Fibroblast of skin of abdomen (primary cell): ENCODE results near the gene PPM1F. TPM values are rescaled to one million over a fixed set of nuclear protein-coding genes. Genes with fewer than 3 reads are reported as not detected.

Experiments used
- DNase-seq: peaks from one replicate; pipeline ENCODE4 v3.0.0-alpha.2; 2013
- polyA plus RNA-seq, 2 experiments: library from polyadenylated mRNA; unstranded; fragments of 120-200 nt; gene quantifications; one replicate each; pipeline ENCODE4 v1.2.1, GENCODE V29; 2013; ENCODE audit not compliant: insufficient read length in 2 of 2

The PPM1F gene, protein sequence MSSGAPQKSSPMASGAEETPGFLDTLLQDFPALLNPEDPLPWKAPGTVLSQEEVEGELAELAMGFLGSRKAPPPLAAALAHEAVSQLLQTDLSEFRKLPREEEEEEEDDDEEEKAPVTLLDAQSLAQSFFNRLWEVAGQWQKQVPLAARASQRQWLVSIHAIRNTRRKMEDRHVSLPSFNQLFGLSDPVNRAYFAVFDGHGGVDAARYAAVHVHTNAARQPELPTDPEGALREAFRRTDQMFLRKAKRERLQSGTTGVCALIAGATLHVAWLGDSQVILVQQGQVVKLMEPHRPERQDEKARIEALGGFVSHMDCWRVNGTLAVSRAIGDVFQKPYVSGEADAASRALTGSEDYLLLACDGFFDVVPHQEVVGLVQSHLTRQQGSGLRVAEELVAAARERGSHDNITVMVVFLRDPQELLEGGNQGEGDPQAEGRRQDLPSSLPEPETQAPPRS
- polyA plus RNA-seq (2013, experiment 1 of 2; ENCODE audit: insufficient read length) = 20.6 TPM
- polyA plus RNA-seq (2013, experiment 2 of 2; ENCODE audit: insufficient read length) = 25.2 TPM

DNA sequence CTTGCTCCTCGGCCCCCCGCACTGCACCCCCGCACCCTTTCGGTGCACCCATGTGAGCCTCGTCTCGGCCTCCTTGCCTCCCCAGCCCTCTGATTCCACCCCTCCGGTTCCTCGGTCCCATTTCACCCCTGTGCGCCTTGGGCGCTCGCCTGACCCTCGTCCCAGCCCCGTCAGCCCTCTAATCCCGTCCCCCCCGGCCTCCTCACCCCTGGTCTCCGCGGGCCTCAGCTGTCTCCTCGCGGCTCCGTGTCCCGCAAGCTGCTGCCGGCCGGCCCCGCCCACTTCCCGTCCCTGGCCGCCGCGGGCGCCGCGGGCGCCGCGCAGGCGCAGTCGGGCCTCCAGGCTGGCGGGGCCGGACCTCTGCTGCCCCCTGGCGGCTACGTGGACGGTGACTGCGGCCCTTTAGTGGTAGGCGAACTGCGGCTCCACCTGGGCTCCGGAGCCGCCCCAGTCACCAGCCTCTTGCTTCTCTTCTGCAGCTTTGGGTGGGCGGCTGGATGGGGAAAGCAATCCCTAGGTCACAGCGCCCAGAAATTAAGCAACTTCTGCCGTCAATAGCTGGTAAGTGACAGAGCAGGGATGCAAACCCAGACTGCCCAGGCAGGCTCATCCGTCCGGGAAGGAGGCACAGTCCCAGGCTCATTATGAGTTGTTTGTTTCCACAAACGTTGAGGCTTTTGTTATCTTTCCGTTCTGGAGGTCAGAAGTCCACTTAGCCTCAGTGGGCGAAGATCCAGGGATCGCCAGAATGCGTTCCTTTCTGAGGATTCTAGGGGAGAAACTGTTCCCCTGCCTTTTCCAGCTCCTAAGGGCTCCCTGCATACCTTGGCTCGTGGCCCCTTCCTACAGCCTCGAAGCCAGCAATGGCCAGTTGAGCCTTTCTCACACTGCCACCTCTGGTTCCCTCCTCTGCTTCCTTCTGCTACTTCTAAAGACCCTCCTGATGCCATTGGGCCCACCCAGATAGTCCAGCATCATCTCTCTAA lies at the start of gene PPM1F:
TSS of gene PPM1F (minus strand) at position 263 of the 986 bp plus-strand sequence. CDS start 6,800 bp downstream, outside the sequence.
- peak; percentile 74 for DNase-seq

DNA sequence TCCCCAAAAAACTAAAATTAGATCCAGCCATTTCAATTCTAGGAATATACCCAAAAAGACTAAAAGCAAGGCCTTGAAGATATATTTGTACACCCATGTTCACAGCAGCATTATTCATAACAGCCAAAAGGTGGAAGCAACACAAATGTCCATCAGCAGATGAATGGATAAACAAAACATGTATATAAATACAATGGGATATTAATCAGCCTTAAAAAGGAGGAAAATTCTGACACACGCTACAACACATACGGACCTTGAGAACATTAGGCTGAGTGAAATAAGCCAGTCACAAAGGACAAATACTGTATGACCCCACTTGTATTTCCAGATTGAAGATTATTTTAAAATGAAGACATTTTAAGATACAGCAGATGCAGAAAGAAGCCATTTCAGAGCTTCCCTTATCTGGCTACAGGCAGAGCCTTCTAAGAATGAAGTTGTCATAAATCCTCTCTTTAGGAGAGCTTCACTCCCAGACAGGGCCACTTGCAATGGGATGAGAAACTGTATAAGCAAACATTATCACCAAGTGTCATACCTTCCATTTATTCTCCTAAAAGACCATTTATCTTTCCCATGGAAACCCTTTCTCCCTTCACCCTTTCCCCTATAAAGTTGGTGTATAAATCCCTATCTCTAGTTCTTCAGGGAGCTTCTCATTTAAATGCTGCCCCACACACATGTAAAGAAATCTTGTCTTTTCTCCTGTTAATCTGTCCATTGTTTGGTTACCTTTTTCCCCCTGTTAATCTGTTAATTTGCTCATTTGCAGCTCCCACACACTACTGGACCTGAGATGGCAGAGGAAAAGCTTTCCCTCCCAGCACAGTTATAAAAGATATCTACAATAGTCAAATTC lies 49.2 kb upstream of the PPM1F start:
- DNase-seq = no peak

DNA sequence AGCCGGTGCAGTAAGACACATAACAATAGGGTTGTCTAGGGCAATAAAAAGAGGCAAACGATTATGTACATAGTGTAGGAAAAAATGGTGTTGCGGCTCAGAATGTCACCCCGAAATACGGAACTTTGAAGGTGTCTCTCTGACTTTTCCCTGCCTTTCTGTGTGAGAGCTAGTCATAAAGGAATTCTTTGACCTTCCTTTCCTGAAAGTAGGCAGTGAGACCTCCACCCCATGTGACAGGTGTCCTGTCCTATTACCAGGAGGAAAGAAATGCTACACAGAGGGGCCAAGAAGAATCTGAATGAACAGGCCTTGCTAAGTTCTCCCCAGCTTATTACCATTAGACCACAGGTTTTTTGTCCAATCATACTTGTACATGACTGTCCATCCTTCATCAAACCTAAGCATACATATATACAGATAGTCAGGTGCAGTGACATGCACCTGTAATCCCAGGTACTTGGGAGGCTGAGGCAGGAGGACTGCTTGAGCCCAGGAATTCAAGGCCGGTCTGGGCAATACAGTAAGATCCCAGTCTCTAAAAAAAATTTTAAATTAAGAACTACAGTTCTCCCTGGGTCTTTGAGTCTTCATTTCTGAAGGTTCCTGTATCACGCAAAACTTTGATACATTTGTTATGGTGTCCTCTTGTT lies 46.1 kb upstream of the PPM1F start:
- DNase-seq = no peak

DNA sequence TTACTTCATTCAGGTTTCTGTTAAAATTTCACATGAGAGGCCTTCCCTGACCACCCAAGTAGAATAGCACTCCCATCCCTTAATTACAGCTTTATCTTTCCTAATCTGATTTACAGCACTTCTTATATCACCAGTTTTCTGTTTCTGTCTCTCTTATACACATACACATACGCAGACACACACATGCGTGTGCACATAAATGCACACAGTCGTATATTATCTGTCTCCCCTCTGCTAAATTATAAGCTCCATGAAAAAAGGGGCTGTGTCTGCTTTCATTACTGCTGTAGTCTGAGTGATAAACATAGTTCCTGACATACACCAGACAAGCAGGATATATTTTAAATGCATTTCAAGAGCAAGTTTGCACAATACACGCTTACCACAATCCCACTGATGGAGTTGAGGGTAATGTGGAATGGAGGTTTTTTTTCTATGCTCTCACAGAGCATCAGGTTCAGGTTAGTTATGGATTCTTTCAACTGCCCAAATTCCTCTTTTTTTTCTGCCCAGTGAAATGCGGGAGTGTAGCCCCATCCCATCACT lies 43.6 kb upstream of the PPM1F start:
- DNase-seq = no peak

DNA sequence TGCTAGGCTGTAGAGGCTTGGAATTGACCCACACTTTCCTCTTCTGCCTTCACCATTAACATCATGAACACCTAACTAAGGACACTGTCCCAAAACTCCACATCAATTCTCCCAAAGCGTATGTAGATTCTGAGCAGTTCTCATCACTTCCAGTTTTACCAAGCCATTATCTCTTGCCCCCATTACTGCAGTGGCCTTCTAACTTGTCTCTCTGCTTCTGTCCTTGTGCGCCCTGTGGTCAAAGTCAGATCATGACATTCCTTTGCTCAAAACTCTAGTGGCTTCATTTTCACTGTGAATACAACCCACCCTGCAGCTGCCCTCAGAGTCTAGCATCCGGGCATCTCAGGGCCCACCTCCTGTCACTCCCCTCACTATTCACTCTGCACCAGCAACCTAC lies 43.0 kb upstream of the PPM1F start:
- no peak for DNase-seq

DNA sequence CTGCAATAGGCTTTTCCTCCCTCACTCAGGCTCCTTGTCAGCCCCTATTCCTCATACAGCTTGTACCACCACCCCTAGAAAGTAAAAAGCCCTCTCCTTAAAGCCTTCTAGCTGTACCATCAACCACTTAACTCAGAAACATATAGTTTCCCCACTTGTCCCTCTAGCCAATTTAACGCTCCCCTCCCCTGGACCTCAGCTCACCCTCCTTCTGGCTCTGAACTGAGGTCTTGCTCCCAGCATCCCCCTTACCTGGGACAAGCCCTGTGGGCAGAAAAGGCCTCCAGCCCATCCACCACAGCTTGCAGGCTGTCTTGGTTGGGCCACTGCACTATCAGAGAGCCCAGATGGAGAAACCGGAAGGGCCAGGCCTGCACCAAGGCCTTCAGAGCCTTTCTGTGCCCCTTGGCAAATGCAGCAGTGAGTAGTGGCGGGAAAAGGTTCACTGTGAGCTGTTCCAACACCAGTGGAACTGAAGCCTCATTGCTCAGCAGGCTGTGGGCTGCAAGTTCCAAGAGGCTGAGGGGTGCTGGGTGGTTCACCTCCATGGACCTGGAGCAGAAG lies 42.3 kb upstream of the PPM1F start:
- DNase-seq = no peak

DNA sequence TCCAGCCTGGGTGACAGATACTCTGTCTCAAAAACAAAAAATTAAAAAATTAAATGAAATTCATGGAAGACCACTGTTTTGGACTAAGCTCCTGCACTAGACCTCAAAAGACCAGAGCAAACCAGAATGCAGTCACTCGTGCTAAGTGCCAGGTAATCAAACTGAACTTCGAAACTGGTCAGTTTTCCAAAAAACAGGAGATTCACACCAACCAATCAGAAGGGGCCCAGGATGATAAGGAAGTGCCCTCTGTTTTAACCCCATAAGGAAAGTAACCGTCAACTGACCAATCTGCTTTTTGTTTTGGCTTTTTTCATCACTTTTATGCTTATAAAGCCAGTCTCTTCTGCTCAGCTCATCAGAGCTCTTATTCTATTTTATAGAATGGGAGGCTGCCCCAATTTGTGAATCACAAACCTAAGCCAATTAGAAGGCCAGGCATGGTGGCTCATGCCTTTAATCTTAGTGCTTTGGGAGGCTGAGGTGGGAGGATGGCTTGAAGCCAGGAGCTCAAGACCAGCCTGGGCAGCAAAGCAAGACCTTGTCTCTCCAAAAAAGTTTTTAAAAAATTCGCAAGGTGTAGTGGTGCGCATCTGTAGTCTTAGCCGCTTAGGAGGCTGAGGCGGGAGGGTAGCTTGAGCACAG lies 40.1 kb upstream of the PPM1F start:
- DNase-seq = no peak

DNA sequence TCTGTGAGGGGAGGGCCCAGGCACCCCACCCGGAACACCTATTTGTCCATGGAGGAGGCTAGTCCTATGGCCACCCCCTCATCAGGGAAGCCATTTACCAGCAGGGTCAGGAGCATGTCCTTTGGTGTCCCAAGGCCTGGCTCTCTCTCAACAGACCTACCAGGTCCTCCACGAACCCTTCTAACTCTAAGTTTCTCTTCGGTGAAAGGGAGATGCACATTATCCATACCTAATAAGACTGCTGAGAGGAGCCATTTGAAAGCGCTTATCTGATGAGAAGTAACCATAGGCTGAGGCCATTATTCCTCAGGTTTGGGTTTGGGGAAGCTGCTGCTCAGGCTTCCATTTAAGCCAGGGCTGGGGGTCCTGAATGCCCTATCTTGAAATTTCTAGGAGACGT lies 39.1 kb upstream of the PPM1F start:
- DNase-seq = no peak

DNA sequence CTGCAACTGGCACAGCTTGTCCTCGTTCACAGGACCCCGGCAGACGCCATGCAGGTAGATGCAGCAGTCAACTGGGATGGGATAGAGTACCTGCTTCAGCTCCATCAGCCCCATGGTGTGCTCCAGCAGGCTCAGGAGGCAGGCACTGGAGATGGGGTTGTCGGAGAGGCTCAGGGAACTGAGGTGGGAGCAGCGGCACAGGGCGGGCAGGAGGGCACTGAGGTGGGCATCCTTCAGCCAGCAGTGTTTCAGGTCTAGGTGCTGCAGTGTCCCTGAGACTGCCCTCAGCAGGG lies 38.6 kb upstream of the PPM1F start:
- DNase-seq = no peak

DNA sequence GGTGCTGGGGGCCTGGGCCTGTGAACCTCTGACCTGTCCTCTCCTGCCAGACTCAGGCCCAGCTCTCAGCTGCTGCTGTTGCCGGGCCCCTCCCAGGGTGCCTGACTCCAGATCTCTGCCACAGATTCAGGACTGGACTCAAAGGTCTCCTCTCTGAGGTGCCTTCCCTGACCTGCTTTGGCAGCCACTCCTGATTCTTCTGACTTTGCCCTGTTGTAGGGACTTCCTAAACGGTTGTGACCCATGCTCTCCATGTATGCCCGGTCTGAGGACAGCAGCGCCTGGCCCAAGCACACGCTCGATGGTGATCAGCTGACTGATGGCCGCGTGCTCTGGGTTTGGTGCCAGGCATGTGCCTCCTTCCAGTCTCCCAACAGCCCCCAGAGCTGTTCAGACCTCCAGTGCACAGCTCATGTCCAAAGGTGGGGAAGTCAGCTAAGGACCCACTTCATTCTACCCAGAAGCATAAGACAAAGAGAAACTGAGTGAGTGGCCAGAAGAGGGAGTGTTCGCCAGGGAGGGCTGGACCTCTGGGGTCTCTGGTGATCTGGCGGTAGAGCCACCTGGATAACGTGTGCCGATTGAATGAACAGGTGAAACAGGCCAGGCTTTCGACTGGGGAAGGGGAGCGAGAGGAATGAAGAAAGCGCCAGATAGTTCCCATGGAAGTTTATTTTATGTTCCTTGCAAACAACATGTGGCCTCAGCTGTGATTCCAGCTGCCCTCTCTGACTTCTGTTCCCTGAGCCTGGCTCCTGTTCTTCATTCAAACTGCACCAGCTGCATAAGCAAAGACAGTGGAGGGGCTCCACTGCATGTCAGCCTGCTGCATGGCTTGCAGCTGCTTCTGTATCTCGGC lies 38.0 kb upstream of the PPM1F start:
- DNase-seq = no peak

DNA sequence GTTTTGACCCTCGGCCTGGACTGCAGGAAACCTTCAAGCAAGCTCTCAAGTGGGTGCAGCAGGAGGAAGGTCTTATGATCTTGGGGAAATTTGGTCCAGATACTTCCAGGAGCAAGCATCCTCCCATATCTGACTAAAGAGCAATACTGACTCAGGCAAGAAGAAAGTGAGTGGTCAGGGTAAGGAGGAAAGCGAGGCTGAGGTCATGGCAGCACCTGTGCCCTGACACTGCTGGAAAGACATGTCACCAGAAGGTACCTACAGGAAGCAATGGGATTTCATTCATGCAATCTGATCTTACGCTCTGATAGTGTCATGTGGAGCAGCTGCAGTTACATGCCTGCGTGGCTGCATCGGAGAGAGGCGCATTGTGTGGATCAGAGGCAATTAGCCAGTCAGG lies 36.4 kb upstream of the PPM1F start:
- DNase-seq = no peak

DNA sequence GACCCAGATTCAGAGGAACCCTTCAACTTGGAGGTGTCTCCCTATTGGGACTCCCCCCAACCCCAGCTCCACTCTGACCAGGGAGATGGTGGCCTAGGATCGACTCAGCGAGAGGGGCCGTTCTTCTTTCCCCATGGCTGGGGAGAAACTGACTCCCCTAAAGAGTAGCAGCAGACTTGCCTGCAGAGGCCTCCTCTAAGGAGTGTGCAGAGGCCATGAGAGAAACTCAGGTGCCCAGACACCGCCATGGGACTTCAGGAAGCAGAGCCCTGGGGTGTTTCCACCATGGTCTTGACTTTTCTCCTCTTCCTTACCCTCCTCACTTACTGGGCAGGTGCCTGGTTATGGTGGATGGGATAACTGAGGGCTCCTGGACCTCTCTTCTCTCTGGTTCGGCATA lies 32.6 kb upstream of the PPM1F start:
- DNase-seq = no peak

DNA sequence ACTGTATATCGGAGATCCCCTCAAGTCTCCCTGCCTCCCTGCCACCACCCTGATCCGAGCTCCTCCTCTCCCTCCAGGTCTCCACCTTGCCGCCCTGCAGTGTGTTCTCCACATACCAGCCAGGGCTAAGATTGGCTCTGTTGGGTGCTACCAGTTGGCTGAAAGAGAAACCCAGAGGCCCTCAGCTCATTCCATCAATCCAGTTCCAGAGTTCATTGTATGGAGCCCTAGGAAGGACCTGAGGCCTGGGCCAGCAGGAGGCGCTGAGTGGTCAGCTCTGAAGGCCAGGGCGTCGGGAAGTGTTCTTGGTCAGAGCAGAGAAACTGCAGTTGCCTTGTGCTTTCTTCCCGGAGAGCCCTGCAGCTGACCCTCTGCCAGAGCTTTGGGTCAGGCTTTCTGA lies 32.1 kb upstream of the PPM1F start:
- DNase-seq = no peak

DNA sequence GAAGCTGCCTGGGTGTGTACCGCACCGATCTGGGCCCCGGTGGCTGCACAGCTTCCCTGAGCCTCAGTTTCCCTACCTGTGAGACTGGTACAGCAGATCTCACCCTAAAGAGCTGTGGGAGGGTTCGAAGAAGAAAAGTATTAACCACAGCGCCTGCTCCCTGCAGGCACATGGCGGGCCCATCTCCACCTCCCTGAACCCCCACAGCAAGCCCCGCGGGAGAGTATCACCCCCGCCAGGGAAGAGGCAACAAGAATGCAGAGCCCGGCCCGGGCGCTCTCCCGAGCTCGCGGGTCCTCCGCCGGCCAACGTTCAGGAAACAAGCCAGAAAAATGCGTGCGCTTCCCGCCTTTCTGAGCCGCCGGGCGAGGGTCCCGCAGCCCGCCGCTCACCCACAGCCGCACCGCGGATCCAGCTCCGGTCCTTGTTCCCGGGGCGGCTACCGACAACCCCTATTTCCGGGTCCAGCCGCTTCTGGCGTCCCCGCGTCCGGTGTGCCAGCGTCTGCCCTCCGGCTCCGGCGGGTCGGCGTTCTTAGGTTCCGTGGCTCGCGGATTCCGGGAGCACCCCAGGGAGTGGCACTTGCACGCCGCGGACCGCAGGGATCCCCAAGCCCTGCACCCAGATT lies 29.8 kb upstream of the PPM1F start, which contains the start of gene TOP3B:
TSS of gene TOP3B (minus strand) at position 450 of the 628 bp plus-strand sequence. CDS start 7,078 bp downstream, outside the sequence.
- DNase-seq = peak; percentile 76

DNA sequence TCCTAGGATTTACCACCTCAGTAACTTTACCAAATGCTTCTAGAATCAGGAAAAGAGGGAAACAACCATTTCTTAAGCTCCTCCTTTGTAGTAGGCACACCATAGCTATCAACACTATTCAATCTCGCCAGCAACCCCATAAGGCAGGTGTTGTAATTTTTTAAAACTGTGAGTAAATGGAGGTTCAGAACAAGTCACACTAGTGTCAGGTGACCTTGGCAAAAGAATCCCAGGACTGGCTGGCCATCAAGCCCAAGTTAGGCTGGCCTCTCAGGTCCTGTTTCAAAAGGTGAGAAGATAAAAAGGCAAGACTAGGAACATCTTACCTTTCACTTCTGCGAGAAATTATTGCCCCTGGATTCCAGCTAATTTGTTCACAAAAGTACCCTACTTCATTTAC lies 29.2 kb upstream of the PPM1F start:
- DNase-seq = no peak

DNA sequence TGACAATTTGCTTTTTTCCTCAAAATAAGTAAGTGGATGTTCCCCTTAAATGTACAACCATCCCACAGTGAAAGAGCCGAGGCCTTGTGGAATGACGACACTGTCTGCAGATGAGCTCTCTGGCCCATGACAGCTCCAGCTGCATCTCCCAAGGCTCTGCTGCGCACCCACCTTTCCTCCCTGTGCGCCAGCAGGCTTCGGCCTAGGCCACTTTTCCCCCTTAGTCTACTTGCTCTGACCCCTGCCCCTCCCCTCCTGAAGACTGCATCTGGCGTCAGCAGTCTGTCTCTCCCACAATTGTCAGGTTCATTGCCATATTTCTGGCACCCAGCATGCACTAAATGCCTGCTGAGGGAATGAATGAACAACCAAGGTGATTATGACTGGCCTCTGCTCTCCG lies 27.9 kb upstream of the PPM1F start:
- no peak for DNase-seq

DNA sequence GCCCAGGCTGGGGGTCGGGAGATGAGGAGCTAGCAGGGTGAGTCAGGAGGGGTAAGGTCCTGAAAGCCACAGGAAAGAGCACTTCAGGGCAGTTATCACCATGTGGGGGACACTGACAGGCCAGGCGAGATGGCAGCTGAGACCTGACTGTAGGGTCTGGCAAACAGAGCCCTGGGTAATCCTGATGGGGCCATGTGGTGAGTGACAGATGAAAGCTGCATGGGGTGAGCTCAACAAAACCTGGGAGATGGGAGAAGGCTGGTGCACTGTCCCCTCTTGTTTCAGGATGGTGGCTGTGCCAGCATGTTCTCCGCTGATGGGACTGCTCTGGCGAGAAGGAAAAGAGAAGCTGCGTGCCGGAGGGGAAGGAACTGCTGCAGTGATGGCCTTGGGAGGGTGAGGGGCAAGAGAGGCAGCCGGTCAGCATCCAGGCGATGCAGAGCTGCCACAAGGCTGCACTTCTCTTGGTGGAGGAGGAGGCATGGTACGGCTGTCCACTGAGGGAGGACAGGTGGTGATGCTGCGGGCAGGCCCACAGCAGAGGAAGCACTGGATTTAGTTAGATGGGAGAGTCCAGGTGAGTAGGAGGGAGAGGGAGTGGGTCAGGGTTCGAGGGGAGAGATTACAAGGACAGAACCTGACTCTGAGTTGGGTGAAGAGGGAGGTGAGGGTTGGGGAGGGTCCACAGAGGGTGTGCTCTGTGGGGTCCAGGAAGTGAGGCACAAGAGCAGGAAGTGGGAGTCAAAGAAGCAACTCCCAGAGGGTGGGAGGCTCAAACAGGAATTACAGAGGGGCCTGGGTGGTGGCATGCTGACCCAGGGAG lies 26.1 kb upstream of the PPM1F start:
- no peak for DNase-seq

DNA sequence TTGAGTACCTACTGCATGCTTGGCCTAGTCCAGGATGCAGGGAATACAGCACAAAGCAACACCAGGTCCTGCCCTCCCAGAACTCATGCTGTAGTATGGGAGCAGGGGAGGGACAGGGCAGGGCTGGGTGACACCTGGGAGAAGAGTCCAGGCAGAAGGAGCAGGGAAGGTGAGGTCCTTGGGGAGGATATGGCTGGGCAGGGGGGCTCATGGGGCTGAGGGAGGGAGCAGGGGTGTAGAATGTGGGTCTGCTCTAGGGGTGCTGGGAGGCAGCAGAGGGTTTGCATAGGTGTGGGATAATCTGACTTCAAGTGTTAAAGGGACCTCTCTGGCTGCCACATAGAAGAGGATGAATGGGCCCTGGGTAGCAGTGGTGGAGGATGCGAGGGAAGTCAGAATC lies 25.2 kb upstream of the PPM1F start:
- no peak for DNase-seq
